Activated CD8-positive, alpha-beta memory T cell treated with anti-CD3 and anti-CD28 coated beads for 4 hours (primary cell): Measurements from ENCODE around the gene RTL3.
"Not testable (repeated sequence)": the region's sequence is repeated elsewhere in the genome, so short reads cannot be mapped to it uniquely, and the experiment has no call there.

Experiments used
- DNase-seq, 2 donors: peaks; one replicate each; pipeline ENCODE4 v3.0.0-alpha.2; 2020; ENCODE audit warnings: low read depth in 2 of 2

RTL3 gene

DNA sequence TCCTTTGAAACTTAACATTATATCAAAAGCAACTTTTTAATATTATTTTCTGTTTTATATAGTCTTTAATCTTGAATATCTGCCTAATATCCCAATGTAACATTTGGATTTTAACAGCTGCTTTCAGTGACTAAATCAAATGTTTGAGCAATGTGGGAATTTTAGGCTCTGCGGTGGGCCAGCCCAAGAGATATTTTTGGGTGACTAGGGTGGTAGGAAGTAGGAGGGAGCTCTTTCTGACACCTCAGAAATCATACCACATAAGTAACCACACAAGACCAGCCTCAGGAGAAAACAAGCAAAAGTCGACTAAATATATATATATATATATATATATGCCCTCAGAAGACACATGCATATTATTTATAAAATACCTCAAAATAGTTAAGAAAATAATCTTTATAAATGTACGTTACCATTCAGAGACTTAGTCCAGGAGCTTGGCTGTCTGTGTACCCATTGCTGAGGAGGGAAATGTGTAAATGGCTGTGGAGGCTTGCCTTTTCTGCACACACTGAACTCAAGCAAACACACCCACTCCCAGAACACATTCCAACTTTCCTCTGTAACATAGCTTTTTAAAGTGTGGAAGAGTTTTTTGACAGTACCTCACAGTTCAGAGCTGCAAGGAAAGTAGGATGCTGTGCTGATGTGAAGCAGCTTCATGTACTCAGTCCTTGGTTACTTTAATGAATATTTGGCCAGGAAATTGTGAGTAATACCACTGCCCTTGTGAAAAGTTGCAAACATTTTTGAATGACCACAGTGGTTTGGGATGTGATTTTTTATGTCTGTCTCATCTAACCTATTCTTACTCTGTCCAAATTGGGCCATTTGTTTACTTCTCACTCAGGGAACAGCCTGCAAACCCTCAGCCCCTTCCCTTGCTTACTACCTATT lies at the start of gene RTL3:
RTL3 (minus strand) TSS at position 484 of the 900 bp plus-strand sequence. CDS start 908 bp downstream, outside the sequence.
- no peak for DNase-seq

DNA sequence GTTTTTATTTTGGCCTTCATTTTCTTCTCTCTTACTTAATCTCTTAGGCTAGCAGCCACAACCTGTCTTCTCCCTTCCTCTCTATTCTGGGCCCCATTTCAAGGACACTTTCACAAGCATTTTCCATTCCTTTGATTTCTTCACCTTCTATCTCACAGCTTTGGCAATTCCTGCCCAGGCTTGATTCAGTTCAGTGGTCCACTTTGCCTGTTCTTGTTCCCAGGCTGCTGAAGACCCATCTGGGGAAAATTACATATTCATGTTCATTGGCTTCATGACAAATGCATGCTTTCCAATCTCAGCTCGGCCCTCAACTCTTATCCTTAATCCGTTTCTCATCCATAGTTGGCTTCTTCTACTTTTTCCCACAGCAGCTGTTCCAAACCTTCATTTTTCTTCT lies 49.7 kb upstream of the RTL3 start:
- no peak for DNase-seq

GRCh38 chrX:78708262-78708661 lies 49.1 kb upstream of the RTL3 start:
- DNase-seq: no peak

DNA sequence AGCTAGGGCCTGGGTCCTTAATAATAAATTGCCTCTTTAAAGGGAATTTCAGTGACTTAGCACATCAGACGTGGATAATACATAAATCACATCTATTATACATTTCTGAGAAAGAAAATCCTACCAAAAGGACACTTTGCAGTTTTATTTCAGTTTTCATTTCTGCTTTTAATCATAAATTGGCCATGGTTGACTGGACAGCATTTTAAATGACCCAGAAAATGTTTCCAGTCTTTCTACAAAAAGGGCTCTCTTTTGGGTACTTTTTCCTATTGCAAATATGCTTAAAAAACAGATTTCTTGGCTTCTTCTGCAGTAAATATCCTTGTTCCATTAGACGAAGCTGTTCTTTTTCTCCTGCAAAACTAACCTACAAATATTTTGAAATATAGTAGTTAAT lies 46.9 kb upstream of the RTL3 start:
- DNase-seq: no peak

GRCh38 chrX:78693536-78693935 lies 34.4 kb upstream of the RTL3 start:
- DNase-seq: no peak

DNA sequence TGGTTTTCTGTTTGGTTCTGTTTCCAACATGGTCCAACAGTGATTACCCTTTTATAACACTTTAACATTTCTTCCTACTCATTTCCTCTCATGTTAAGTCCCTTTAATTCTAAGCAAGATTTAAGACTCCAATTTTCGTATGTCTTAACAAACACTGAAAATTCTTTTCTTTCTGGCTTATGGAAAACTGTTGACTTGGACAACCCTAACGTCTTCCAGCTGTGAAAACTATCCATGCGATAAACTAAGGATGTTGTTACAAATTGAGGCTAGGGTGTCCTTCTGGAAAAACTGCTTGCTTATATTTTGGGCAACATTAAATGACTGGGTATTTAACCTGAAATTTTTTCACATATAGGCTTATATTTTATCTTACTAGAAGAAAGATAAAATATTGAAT lies 33.9 kb upstream of the RTL3 start:
- DNase-seq: no peak

DNA sequence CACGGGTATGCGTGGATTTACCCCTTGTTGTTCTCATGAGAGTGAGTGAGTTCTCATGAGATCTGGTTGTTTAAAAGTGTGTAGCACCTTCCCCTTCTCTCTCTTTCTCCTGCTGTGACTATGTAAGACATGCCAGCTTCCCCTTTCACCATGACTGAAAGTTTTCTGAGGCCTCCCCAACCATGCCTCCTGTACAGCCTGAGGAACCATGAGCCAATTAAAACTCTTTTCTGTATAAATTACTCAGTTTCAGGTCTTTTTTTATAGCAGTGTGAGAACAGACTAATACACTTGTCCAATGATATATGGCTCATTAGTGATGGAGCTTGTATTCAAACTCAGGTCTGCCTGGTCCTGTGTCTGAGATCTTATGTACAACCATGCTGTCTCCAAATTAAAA lies 28.5 kb upstream of the RTL3 start:
- DNase-seq: no peak

GRCh38 chrX:78673246-78673645 lies 14.1 kb upstream of the RTL3 start:
- DNase-seq: no peak

DNA sequence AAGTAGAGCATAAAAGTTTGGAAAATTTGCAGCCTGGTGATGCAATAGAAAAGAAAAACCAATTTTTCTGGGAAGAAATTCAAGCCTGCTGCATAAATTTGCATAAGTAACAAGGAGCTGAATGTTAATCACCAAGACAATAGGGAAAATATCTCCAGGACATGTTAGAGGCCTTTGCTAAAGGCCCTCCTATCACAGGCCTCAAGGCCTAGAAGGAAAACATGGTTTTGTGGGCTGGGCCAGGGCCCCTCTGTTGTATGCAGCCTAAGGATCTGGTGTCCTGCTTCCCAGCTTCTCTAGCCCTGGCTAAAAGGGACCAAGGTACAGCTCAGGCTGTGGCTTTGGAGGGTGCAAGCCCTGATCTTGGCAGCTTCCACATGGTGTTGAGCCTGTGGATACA lies 6.2 kb upstream of the RTL3 start:
- DNase-seq: no peak

DNA sequence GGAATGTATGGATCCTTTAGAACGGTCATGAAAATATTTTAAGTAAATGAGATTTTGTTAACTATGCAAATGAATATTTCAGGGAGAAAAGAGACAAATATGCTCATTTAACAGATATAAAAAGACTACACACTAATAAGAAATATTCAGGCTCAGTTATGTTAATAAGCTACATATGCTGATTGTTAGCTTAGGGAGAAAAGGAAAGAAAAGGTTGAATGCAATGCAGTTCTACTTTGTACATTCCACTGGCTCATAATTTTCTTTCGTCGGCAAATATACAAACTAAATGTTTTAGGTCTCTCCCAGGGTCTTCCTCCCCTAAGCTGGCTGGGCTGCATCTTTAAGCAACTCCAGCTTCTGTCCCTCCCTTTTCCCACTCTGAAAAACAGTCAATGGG lies 2.7 kb upstream of the RTL3 start:
- no peak for DNase-seq

- no peak for DNase-seq
These were observed 827 bp upstream of the RTL3 start for GRCh38 chrX:78659955-78660354.

GRCh38 chrX:78658414-78658813 lies 714 bp downstream of the RTL3 start:
- no peak for DNase-seq

GRCh38 chrX:78655642-78656041 lies 3.5 kb downstream of the RTL3 start:
- no peak for DNase-seq

DNA sequence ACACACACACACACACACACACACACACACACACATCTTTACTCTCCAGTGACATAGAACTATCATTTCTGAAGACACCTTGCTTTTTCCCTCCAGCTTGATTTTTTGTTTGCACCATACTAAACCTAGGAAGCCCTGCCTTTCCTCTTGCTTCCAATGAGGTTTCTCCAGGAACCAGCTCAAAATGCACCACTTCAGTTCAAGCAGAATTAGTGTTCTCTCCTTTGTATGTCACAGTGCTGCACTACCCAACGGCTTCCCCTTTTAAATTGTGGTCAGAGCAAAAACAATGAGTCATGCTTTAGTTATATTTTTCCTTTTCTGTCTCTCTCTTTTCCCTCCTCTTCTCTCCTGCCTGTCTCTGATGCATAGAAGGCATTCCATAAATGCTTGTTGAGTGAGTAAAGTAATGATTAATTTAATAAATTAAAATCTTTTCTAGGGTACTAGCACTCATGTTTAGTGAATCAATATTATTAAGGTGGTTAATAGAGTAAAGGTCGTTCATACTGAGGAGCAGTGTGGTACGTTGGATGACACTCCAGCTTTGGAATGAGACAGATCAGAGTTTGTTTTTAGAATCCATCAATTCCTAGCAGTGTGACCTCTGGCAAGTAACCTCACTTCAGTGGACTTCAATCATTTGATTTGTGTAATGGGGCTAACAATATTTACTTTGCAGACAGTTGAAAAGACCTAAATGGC lies 5.9 kb downstream of the RTL3 start:
- DNase-seq: no peak

DNA sequence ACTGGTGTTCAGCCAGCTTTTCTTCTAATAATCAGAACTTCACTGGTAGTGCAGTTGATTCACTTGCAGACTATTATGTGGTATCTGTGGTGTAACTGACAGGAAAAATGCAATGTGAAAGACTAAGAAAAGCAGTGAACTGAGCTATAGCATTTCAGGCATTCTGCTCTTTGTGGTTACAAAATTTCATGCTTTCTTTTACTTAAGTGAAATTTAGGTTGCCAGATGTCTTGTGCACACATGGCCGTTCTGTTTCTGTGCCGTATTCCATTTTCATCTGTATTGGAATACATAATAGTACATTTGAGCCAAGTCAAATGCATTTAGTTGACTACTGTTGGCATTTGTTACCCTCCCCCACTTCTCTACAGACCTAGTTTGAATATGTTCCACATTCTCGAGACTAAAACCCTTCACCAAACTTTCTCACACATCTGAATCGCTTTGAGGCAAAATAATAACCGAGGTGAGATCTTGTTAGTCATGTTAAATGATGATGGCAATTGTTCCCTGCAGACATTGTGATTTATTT lies 8.2 kb downstream of the RTL3 start:
- DNase-seq: no peak

- DNase-seq: no peak
These were observed 15.3 kb downstream of the RTL3 start for GRCh38 chrX:78643874-78644273.

DNA sequence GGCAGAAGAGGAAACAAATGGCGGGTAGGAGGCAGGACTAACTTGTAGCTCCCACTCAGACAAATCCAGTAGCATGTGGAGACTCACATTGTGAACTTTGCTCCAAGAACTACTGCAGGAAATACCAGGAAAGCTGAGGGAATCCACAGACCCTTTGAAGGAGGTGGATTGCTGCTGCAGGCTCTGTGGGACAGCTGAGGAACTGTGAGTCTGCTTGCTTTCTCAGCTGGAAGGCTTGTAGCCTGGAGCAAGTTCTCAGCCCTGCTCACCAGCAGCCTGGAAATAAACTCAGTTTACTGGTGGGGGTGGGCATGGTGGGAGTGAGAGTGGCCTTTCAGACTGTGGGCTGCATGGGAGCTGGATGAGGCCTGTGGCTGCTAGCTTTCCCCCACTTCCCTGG lies 16.0 kb downstream of the RTL3 start:
- no peak for DNase-seq

DNA sequence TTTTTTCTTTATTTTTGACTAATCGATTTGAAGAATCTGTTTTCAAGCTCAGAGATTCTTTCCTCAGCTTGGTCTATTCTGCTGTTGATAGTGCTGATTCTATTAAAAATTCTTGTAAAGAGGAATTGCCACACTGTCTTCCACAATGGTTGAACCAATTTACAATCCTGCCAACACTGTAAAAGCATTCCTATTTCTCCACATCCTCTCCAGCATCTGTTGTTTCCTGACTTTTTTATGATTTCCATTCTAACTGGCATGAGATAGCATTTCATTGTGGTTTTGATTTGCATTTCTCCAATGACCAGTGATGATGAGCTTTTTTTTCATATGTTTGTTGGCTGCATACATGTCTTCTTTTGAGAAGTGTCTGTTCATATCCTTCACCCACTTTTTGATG lies 23.0 kb downstream of the RTL3 start:
- not testable (repeated sequence) for DNase-seq

GRCh38 chrX:78624962-78625909 lies 33.9 kb downstream of the RTL3 start:
- no peak for DNase-seq

DNA sequence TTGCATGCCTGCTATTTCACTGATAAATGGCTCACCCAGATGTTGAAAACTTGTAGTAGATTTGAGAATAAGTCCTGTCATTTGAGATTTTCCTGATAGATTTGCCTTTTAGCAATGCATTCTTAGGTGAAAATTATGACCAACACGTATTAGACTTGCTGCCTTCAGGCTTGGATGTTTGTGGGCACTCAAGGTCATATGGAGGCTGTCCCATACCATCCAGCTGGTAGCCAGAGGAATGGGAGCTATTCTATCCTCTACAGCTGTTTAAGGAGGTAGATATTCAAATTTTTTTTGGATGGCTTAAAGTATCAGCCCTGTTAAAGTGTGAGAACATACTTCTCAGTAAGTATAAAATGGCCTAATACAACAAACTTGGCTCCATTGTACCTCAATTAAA lies 34.7 kb downstream of the RTL3 start:
- DNase-seq: no peak

DNA sequence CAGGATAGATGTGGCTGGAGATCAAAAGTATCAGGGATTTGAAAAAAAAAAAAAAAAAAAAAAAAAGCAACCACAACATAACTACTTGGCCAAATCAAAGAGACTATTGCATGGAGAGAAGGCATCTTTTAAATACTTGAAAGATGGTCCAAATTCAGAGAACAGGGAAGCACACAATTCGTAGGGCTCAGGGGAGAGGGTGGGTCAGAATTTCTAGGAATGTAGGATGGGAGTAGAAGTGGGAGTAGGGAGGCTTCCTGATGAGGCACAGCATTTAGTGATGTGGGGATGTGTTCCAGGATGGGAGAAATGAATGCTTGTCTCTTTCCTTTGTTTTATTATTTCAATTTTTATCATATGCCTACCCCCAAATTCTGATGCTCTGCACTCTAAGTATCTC lies 36.3 kb downstream of the RTL3 start:
- DNase-seq: no peak

DNA sequence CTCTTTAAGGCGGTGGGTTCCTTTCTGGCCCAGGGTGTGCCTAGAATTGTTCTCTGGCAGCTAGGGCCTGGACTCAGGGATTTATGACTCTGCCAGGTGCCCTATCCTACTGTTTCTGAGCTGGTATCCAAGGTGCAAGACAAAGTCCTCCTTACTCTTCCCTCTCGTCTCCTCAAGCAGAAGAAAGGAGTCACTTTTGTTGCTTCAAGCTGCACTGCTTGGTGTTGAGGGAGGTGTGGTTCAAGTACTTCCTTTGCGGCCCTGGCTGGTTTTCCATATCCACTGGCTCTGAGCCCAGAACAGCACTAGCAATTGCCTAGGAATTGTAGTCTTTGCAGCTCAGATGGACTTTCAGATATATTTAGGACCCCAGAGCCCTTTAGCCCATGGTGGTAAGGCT lies 39.3 kb downstream of the RTL3 start:
- no peak for DNase-seq
